ENCODE results near the gene PRKCH.

The PRKCH gene

DNA sequence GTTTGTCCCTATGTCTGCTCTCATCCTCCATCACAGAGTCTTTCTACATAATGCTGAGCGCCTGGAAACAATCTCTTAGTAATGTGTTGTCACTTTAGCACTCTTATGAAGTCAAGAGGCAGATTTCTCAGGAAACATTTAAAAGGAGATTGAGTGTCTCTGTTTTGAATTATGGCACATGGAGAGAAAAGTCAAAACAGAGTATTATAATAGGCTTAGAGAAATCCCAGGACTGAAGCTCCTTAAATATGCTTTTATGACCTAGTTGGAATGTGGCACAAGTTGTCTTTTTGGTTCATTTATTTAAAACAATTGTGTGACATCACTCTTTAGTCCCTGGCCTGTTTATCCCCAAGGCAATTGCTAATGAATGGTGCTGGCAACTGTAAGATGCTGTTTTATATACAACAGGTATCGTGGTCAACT is 256.1 kb downstream of the PRKCH start:
- TF ChIP-seq TAF1 (IDR thresholded peaks at IDR 0.05; ENCODE audit: borderline replicate concordance, insufficient read depth, low read length) (no peak), POLR2AphosphoS5 (IDR thresholded peaks at IDR 0.05; ENCODE audit: low read depth, low read length) (no peak), SIN3A (IDR thresholded peaks at IDR 0.05; ENCODE audit: borderline replicate concordance, insufficient read depth, low read length) (no peak), FOXP2 (optimal IDR thresholded peaks at IDR 0.05; ENCODE audit: borderline replicate concordance, extremely low read depth, extremely low read length, insufficient read depth) (no peak)
- TF ChIP-seq, protein P1, sequence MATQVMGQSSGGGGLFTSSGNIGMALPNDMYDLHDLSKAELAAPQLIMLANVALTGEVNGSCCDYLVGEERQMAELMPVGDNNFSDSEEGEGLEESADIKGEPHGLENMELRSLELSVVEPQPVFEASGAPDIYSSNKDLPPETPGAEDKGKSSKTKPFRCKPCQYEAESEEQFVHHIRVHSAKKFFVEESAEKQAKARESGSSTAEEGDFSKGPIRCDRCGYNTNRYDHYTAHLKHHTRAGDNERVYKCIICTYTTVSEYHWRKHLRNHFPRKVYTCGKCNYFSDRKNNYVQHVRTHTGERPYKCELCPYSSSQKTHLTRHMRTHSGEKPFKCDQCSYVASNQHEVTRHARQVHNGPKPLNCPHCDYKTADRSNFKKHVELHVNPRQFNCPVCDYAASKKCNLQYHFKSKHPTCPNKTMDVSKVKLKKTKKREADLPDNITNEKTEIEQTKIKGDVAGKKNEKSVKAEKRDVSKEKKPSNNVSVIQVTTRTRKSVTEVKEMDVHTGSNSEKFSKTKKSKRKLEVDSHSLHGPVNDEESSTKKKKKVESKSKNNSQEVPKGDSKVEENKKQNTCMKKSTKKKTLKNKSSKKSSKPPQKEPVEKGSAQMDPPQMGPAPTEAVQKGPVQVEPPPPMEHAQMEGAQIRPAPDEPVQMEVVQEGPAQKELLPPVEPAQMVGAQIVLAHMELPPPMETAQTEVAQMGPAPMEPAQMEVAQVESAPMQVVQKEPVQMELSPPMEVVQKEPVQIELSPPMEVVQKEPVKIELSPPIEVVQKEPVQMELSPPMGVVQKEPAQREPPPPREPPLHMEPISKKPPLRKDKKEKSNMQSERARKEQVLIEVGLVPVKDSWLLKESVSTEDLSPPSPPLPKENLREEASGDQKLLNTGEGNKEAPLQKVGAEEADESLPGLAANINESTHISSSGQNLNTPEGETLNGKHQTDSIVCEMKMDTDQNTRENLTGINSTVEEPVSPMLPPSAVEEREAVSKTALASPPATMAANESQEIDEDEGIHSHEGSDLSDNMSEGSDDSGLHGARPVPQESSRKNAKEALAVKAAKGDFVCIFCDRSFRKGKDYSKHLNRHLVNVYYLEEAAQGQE (IDR thresholded peaks at IDR 0.05; ENCODE audit: insufficient read depth in 1 of 2, low read depth in 2 of 2, low read length in 2 of 2): no peak

DNA sequence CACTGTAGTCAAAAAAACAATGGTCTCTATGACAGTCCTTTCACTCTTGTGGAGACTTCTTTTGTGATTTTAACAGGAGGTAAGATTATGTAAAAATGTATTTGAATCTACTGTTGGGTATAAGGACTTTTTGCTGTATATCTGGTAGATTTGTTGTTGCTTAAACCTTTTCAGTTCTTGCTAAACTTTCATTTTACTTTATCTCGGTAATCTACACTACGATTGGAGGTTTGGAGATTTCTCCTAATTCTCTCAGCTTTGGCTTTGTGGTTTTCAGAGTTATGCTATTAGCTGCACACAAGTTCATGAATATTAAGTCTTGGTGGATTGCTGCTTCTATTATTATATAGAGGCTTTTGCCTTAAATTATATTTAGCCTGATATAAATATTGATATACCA is 257.4 kb downstream of the PRKCH start:
- TF ChIP-seq, protein P1 (IDR thresholded peaks at IDR 0.05; ENCODE audit: insufficient read depth in 1 of 2, low read depth in 2 of 2, low read length in 2 of 2): no peak
- TF ChIP-seq TAF1 (IDR thresholded peaks at IDR 0.05; ENCODE audit: borderline replicate concordance, insufficient read depth, low read length) (no peak), FOXP2 (optimal IDR thresholded peaks at IDR 0.05; ENCODE audit: borderline replicate concordance, extremely low read depth, extremely low read length, insufficient read depth) (no peak), POLR2AphosphoS5 (IDR thresholded peaks at IDR 0.05; ENCODE audit: low read depth, low read length) (no peak), SIN3A (IDR thresholded peaks at IDR 0.05; ENCODE audit: borderline replicate concordance, insufficient read depth, low read length) (no peak)

GRCh38 chr14:61581340-61581739 is 260.0 kb downstream of the PRKCH start:
- TF ChIP-seq FOXP2 (optimal IDR thresholded peaks at IDR 0.05; ENCODE audit: borderline replicate concordance, extremely low read depth, extremely low read length, insufficient read depth): no peak
- TF ChIP-seq SIN3A (IDR thresholded peaks at IDR 0.05; ENCODE audit: borderline replicate concordance, insufficient read depth, low read length): no peak
- no peak for TF ChIP-seq POLR2AphosphoS5 (IDR thresholded peaks at IDR 0.05; ENCODE audit: low read depth, low read length)
- TF ChIP-seq, protein P1 (IDR thresholded peaks at IDR 0.05; ENCODE audit: insufficient read depth in 1 of 2, low read depth in 2 of 2, low read length in 2 of 2): no peak
- no peak for TF ChIP-seq TAF1 (IDR thresholded peaks at IDR 0.05; ENCODE audit: borderline replicate concordance, insufficient read depth, low read length)

GRCh38 chr14:61581955-61582615 is 260.7 kb downstream of the PRKCH start:
- TF ChIP-seq TAF1 (IDR thresholded peaks at IDR 0.05; ENCODE audit: borderline replicate concordance, insufficient read depth, low read length): no peak
- TF ChIP-seq, protein P1 (IDR thresholded peaks at IDR 0.05; ENCODE audit: insufficient read depth in 1 of 2, low read depth in 2 of 2, low read length in 2 of 2): no peak

DNA sequence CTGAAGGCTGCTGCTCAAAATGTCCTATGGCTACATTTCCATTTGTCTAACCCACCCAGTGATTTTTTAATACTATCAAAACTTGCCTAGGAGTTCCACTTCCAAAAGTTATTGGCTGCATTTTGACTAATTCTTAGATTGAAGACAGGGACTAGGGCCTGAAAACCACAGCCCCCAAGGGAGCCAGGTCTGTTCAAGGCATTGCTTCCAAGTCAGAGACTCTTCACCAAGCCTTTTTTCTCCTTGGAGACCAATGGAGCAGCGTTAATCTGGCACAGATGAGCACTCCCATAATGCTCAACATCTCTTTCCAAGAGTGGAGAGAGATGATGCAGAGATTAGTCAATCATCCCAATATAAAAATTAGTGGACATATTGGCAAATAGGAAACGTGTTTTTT is 261.4 kb downstream of the PRKCH start:
- TF ChIP-seq SIN3A (IDR thresholded peaks at IDR 0.05; ENCODE audit: borderline replicate concordance, insufficient read depth, low read length): no peak
- TF ChIP-seq FOXP2 (optimal IDR thresholded peaks at IDR 0.05; ENCODE audit: borderline replicate concordance, extremely low read depth, extremely low read length, insufficient read depth): no peak
- TF ChIP-seq, protein P1 (IDR thresholded peaks at IDR 0.05; ENCODE audit: insufficient read depth in 1 of 2, low read depth in 2 of 2, low read length in 2 of 2): no peak
- no peak for TF ChIP-seq POLR2AphosphoS5 (IDR thresholded peaks at IDR 0.05; ENCODE audit: low read depth, low read length)
- TF ChIP-seq TAF1 (IDR thresholded peaks at IDR 0.05; ENCODE audit: borderline replicate concordance, insufficient read depth, low read length): no peak
